NB4 (cell line): Measurements from ENCODE around the gene RPS18.

Source experiments
- DNase-seq: peaks from one replicate; pipeline ENCODE4 v3.0.0; 2010; ENCODE audit warnings: low read depth
- H3K4me3 ChIP-seq: one replicate; pipeline ENCODE4 v1.5.1; 2011; ENCODE audit warnings: mild to moderate bottlenecking, low read depth, low read length, moderate library complexity
- CTCF ChIP-seq: IDR thresholded peaks from one replicate; pipeline ENCODE4 v1.5.1; 2012; ENCODE audit warnings: low read depth, low read length
- MAX ChIP-seq: IDR thresholded peaks from 2 replicates; pipeline ENCODE4 v1.6.1; 2011; ENCODE audit warnings: low read depth, low read length
- MYC ChIP-seq: IDR thresholded peaks from 2 replicates; pipeline ENCODE4 v1.6.1; 2011; ENCODE audit warnings: low read depth, low read length
- POLR2A ChIP-seq: IDR thresholded peaks from 2 replicates; pipeline ENCODE4 v1.6.1; 2011; ENCODE audit warnings: mild to moderate bottlenecking; ENCODE audit not compliant: insufficient read length; ENCODE audit errors: extremely low read depth

Gene RPS18

GRCh38 chr6:33319939-33320314, 48.1 kb downstream of the RPS18 start:
- TF ChIP-seq POLR2A, result no peak
- TF ChIP-seq CTCF, result no peak
- TF ChIP-seq MYC, result no peak
- no peak for TF ChIP-seq MAX
- no peak for DNase-seq
- no peak overlapping the region for H3K4me3 ChIP-seq

GRCh38 chr6:33320315-33321181, 48.7 kb downstream of the RPS18 start:
- DNase-seq, result no peak
- no peak for TF ChIP-seq POLR2A
- TF ChIP-seq MYC, result no peak
- TF ChIP-seq MAX, result no peak
- no peak for TF ChIP-seq CTCF
- H3K4me3 ChIP-seq, result no peak overlapping the region

GRCh38 chr6:33321227-33321626, 49.4 kb downstream of the RPS18 start:
- DNase-seq, result no peak
- TF ChIP-seq MYC, result no peak
- TF ChIP-seq CTCF, result no peak
- no peak for TF ChIP-seq MAX
- peak overlapping the region; percentile 93 for H3K4me3 ChIP-seq

- no peak for TF ChIP-seq CTCF
- TF ChIP-seq MYC, result no peak
- no peak for TF ChIP-seq MAX
- TF ChIP-seq POLR2A, result no peak
- peak overlapping the region; percentile 93 for H3K4me3 ChIP-seq
- no peak for DNase-seq
Observed at GRCh38 chr6:33323623-33323948, 51.7 kb downstream of the RPS18 start.

- DNase-seq, result peak; percentile 39
- H3K4me3 ChIP-seq, result peak overlapping the region; percentile 93
Observed at GRCh38 chr6:33324125-33324524, 52.2 kb downstream of the RPS18 start.

More at GRCh38 chr6:33324125-33324524, 52.2 kb downstream of the RPS18 start:
- TF ChIP-seq CTCF (no peak), MYC (no peak), POLR2A (no peak), MAX (no peak)
